HEK293 (cell line): Measurements from ENCODE around the gene SP6.

Experiments used
- EGR2 ChIP-seq: fragments of 450-650 bp; formaldehyde crosslinking; IDR thresholded peaks from 2 replicates; pipeline ENCODE4 v1.5.1; 2016; ENCODE audit warnings: low read depth, missing biosample characterization, missing genetic modification characterization
- HOXC10 ChIP-seq: sonication (generic); formaldehyde crosslinking; IDR thresholded peaks from 2 replicates; pipeline ENCODE4 v1.8.1; 2023; ENCODE audit warnings: mild to moderate bottlenecking, missing genetic modification reagents
- RBAK ChIP-seq: fragments of 450-650 bp; formaldehyde crosslinking; IDR thresholded peaks from 2 replicates; pipeline ENCODE4 v1.5.1; 2016; ENCODE audit warnings: missing biosample characterization, missing genetic modification characterization
- SALL2 ChIP-seq: fragments of 450-650 bp; formaldehyde crosslinking; IDR thresholded peaks from 2 replicates; pipeline ENCODE4 v1.5.0; 2017; ENCODE audit warnings: missing biosample characterization, mild to moderate bottlenecking, missing genetic modification characterization, borderline replicate concordance
- SP2 ChIP-seq: fragments of 450-650 bp; formaldehyde crosslinking; IDR thresholded peaks from 2 replicates; pipeline ENCODE4 v1.5.1; 2016; ENCODE audit warnings: missing biosample characterization, missing genetic modification characterization
- ZNF114 ChIP-seq: fragments of 450-650 bp; formaldehyde crosslinking; IDR thresholded peaks from 2 replicates; pipeline ENCODE4 v1.5.0; 2017; ENCODE audit warnings: missing biosample characterization, missing genetic modification characterization
- ZNF140 ChIP-seq: fragments of 450-650 bp; formaldehyde crosslinking; IDR thresholded peaks from 2 replicates; pipeline ENCODE4 v1.5.1; 2016; ENCODE audit warnings: missing biosample characterization, missing genetic modification characterization
- ZNF214 ChIP-seq: fragments of 450-650 bp; formaldehyde crosslinking; IDR thresholded peaks from 2 replicates; pipeline ENCODE4 v1.5.1; 2017; ENCODE audit warnings: missing biosample characterization, mild to moderate bottlenecking, missing genetic modification characterization, borderline replicate concordance
- ZNF280D ChIP-seq: fragments of 450-650 bp; formaldehyde crosslinking; IDR thresholded peaks from 2 replicates; pipeline ENCODE4 v1.5.1; 2016; ENCODE audit warnings: missing biosample characterization, missing genetic modification characterization
- ZNF311 ChIP-seq: fragments of 450-650 bp; formaldehyde crosslinking; IDR thresholded peaks from 2 replicates; pipeline ENCODE4 v1.5.1; 2017; ENCODE audit warnings: missing biosample characterization, missing genetic modification characterization, borderline replicate concordance
- ZNF341 ChIP-seq: fragments of 450-650 bp; formaldehyde crosslinking; IDR thresholded peaks from 2 replicates; pipeline ENCODE4; 2016; ENCODE audit warnings: low read depth, missing biosample characterization, missing genetic modification characterization
- ZNF362 ChIP-seq: fragments of 450-650 bp; formaldehyde crosslinking; IDR thresholded peaks from 2 replicates; pipeline ENCODE4 v1.5.1; 2016; ENCODE audit warnings: missing biosample characterization, missing genetic modification characterization
- ZNF366 ChIP-seq: fragments of 450-650 bp; formaldehyde crosslinking; conservative IDR thresholded peaks from 2 replicates; pipeline ENCODE4 v1.5.1; 2016; ENCODE audit warnings: missing biosample characterization, missing genetic modification characterization
- ZNF391 ChIP-seq: fragments of 450-650 bp; formaldehyde crosslinking; IDR thresholded peaks from 2 replicates; pipeline ENCODE4 v1.5.1; 2016; ENCODE audit warnings: low read depth, missing biosample characterization, missing genetic modification characterization, borderline replicate concordance
- ZNF433 ChIP-seq: fragments of 450-650 bp; formaldehyde crosslinking; IDR thresholded peaks from 2 replicates; pipeline ENCODE4 v1.5.1; 2016; ENCODE audit warnings: missing biosample characterization, missing genetic modification characterization, low read depth
- ZNF521 ChIP-seq: fragments of 450-650 bp; formaldehyde crosslinking; IDR thresholded peaks from 2 replicates; pipeline ENCODE4 v1.5.1; 2017; ENCODE audit warnings: missing biosample characterization, mild to moderate bottlenecking, missing genetic modification characterization
- ZNF555 ChIP-seq: fragments of 450-650 bp; formaldehyde crosslinking; conservative IDR thresholded peaks from 2 replicates; pipeline ENCODE4 v1.5.1; 2017; ENCODE audit warnings: missing biosample characterization, mild to moderate bottlenecking, missing genetic modification characterization, inconsistent platforms
- ZNF571 ChIP-seq: fragments of 450-650 bp; formaldehyde crosslinking; IDR thresholded peaks from 2 replicates; pipeline ENCODE4 v1.5.0; 2017; ENCODE audit warnings: missing biosample characterization, missing genetic modification characterization
- ZNF626 ChIP-seq: fragments of 450-650 bp; sonication (Bioruptor Pico); formaldehyde crosslinking; IDR thresholded peaks from 2 replicates; pipeline ENCODE4 v1.5.1; 2018; ENCODE audit warnings: missing biosample characterization, missing genetic modification characterization, inconsistent platforms
- ZNF776 ChIP-seq: fragments of 450-650 bp; formaldehyde crosslinking; IDR thresholded peaks from 2 replicates; pipeline ENCODE4 v1.5.0; 2017; ENCODE audit warnings: missing biosample characterization, missing genetic modification characterization, borderline replicate concordance
- ZNF830 ChIP-seq: fragments of 450-650 bp; IDR thresholded peaks from 2 replicates; pipeline ENCODE4 v1.5.0; 2018; ENCODE audit warnings: missing biosample characterization, missing genetic modification characterization, low read depth, mild to moderate bottlenecking, moderate library complexity
- TF ChIP-seq, protein P1 (sequence below): fragments of 450-650 bp; IDR thresholded peaks from 2 replicates; pipeline ENCODE4 v1.5.1; 2018; ENCODE audit warnings: missing biosample characterization, missing genetic modification characterization
- TF ChIP-seq, protein P2 (sequence below): fragments of 450-650 bp; formaldehyde crosslinking; IDR thresholded peaks from 2 replicates; pipeline ENCODE4 v1.5.1; 2017; ENCODE audit warnings: missing biosample characterization, missing genetic modification characterization
- TF ChIP-seq, protein P3 (sequence below): fragments of 450-650 bp; formaldehyde crosslinking; IDR thresholded peaks from 2 replicates; pipeline ENCODE4 v1.5.0; 2017; ENCODE audit warnings: missing biosample characterization, missing genetic modification characterization, borderline replicate concordance
- TF ChIP-seq, protein P4 (sequence below): fragments of 450-650 bp; formaldehyde crosslinking; IDR thresholded peaks from 2 replicates; pipeline ENCODE4 v1.5.1; 2017; ENCODE audit warnings: missing biosample characterization, mild to moderate bottlenecking, missing genetic modification characterization, moderate library complexity

Gene SP6

DNA sequence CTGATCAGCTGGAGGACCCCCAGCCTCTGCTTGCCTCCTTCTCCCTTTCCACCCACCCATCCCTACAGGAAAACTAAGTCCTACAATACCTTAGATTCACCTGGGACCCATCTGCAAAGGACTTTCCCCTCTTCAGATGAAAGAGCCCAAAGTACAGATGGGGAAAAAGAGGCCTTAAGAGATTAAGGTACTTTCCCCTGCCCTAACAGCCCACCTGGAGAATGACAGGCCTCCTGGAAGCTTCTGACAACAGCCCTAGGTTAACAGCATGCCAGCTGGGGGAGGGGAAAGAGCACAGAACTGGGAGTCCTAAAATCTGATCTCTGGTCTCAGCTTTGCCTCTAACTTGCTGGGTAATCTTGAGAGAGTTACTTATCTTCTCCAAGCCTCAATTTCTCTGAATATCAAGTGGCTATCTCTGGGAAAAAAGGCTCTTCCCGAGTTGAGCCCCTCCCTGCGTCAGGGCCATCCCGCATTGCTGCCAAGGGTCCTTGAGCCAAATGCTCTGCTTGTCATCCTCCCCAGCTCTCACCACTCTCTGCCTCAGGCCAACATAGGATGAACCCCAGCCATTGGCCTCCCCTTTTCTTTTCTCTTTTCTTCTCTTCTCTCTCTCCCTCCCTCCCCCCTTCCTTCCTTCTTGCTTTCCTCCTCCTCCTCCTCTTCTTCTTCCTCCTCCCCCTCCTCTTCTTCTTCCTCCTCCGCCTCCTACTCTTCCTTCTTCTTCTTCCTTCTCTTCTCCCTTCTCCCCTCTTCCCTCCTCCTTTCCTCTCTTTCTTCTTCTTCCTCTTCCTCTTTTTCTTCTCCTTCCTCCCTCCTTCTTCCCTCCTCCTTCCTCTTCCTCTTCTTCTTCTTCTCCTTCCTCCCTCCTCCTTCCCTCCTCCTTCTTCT, 22.5 kb upstream of the SP6 start (continued):
- TF ChIP-seq, protein P1, sequence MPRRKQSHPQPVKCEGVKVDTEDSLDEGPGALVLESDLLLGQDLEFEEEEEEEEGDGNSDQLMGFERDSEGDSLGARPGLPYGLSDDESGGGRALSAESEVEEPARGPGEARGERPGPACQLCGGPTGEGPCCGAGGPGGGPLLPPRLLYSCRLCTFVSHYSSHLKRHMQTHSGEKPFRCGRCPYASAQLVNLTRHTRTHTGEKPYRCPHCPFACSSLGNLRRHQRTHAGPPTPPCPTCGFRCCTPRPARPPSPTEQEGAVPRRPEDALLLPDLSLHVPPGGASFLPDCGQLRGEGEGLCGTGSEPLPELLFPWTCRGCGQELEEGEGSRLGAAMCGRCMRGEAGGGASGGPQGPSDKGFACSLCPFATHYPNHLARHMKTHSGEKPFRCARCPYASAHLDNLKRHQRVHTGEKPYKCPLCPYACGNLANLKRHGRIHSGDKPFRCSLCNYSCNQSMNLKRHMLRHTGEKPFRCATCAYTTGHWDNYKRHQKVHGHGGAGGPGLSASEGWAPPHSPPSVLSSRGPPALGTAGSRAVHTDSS (tag by site-specific recombination) = peak; percentile 93
- TF ChIP-seq ZNF341 (tag by site-specific recombination) = peak; percentile 91
- TF ChIP-seq ZNF626 (tag by site-specific recombination) = no peak
- 0 out of 2 replicates have a peak, but pooled peaks have one; percentile 40 for TF ChIP-seq ZNF776 (tag by site-specific recombination)
- no peak for TF ChIP-seq ZNF311 (tag by site-specific recombination)
- no peak for TF ChIP-seq ZNF433
- no peak for TF ChIP-seq SP2
- no peak for TF ChIP-seq ZNF140 (tag by site-specific recombination)
- no peak for TF ChIP-seq ZNF214 (tag by site-specific recombination)
- TF ChIP-seq, protein P2, sequence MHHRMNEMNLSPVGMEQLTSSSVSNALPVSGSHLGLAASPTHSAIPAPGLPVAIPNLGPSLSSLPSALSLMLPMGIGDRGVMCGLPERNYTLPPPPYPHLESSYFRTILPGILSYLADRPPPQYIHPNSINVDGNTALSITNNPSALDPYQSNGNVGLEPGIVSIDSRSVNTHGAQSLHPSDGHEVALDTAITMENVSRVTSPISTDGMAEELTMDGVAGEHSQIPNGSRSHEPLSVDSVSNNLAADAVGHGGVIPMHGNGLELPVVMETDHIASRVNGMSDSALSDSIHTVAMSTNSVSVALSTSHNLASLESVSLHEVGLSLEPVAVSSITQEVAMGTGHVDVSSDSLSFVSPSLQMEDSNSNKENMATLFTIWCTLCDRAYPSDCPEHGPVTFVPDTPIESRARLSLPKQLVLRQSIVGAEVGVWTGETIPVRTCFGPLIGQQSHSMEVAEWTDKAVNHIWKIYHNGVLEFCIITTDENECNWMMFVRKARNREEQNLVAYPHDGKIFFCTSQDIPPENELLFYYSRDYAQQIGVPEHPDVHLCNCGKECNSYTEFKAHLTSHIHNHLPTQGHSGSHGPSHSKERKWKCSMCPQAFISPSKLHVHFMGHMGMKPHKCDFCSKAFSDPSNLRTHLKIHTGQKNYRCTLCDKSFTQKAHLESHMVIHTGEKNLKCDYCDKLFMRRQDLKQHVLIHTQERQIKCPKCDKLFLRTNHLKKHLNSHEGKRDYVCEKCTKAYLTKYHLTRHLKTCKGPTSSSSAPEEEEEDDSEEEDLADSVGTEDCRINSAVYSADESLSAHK (tag by site-specific recombination) = no peak
- no peak for TF ChIP-seq RBAK (tag by site-specific recombination)
- TF ChIP-seq ZNF391 (tag by site-specific recombination) = no peak
- TF ChIP-seq ZNF114 (tag by site-specific recombination) = no peak
- TF ChIP-seq ZNF362 = no peak
- TF ChIP-seq, protein P3, sequence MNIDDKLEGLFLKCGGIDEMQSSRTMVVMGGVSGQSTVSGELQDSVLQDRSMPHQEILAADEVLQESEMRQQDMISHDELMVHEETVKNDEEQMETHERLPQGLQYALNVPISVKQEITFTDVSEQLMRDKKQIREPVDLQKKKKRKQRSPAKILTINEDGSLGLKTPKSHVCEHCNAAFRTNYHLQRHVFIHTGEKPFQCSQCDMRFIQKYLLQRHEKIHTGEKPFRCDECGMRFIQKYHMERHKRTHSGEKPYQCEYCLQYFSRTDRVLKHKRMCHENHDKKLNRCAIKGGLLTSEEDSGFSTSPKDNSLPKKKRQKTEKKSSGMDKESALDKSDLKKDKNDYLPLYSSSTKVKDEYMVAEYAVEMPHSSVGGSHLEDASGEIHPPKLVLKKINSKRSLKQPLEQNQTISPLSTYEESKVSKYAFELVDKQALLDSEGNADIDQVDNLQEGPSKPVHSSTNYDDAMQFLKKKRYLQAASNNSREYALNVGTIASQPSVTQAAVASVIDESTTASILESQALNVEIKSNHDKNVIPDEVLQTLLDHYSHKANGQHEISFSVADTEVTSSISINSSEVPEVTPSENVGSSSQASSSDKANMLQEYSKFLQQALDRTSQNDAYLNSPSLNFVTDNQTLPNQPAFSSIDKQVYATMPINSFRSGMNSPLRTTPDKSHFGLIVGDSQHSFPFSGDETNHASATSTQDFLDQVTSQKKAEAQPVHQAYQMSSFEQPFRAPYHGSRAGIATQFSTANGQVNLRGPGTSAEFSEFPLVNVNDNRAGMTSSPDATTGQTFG (tag by site-specific recombination) = no peak
- TF ChIP-seq ZNF280D (tag by site-specific recombination) = no peak
- TF ChIP-seq ZNF555 (tag by site-specific recombination) = no peak
- TF ChIP-seq, protein P4, sequence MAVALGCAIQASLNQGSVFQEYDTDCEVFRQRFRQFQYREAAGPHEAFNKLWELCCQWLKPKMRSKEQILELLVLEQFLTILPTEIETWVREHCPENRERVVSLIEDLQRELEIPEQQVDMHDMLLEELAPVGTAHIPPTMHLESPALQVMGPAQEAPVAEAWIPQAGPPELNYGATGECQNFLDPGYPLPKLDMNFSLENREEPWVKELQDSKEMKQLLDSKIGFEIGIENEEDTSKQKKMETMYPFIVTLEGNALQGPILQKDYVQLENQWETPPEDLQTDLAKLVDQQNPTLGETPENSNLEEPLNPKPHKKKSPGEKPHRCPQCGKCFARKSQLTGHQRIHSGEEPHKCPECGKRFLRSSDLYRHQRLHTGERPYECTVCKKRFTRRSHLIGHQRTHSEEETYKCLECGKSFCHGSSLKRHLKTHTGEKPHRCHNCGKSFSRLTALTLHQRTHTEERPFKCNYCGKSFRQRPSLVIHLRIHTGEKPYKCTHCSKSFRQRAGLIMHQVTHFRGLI (tag by site-specific recombination) = no peak
- TF ChIP-seq ZNF366 (tag by site-specific recombination) = peak; percentile 94
- peak; percentile 84 for TF ChIP-seq EGR2
- TF ChIP-seq ZNF830 (tag by site-specific recombination) = no peak
- no peak for TF ChIP-seq SALL2 (tag by site-specific recombination)
- TF ChIP-seq ZNF521 (tag by site-specific recombination) = no peak
- no peak for TF ChIP-seq HOXC10 (CRISPR knock-in tag)
- TF ChIP-seq ZNF571 (tag by site-specific recombination) = no peak
